Mucosa of stomach (tissue), 1 donor: ENCODE measurements around the gene HADHB.
A peak's percentile ranks its signal among the peaks of the same experiment; 100 is the strongest.

Experiments
- H3K27me3 ChIP-seq: one replicate; pipeline ENCODE4 v1.7.0; 2013; ENCODE audit warnings: mild to moderate bottlenecking, low read length; ENCODE audit not compliant: control insufficient read depth, insufficient read depth
- H3K36me3 ChIP-seq: one replicate; pipeline ENCODE4 v1.7.0; 2013; ENCODE audit warnings: low read length; ENCODE audit not compliant: control insufficient read depth, insufficient read depth
- H3K4me1 ChIP-seq: one replicate; pipeline ENCODE4 v1.7.0; 2013; ENCODE audit warnings: mild to moderate bottlenecking, low read length; ENCODE audit not compliant: control insufficient read depth, insufficient read depth
- H3K4me3 ChIP-seq: one replicate; pipeline ENCODE4 v1.7.0; 2013; ENCODE audit warnings: low read length
- H3K9ac ChIP-seq: one replicate; pipeline ENCODE4 v1.7.0; 2013; ENCODE audit warnings: mild to moderate bottlenecking, low read length, moderate library complexity
- H3K9me3 ChIP-seq: one replicate; pipeline ENCODE4 v1.7.0; 2013; ENCODE audit warnings: mild to moderate bottlenecking, low read length, moderate library complexity; ENCODE audit not compliant: control insufficient read depth
- donor health status: Pancreatic carcinoma.

The HADHB gene

GRCh38 chr2:26223018-26223417 is 21.7 kb upstream of the HADHB start:
- Histone ChIP-seq H3K27me3 (no peaks in the 10 kb centered on the region), H3K9ac (no peak overlapping the region), H3K4me1 (peaks cover 4% of the 10 kb centered on the region), H3K36me3 (no peaks in the 10 kb centered on the region), H3K9me3 (no peaks in the 10 kb centered on the region), H3K4me3 (no peak overlapping the region)

- Histone ChIP-seq H3K9ac (no peak overlapping the region), H3K9me3 (no peaks in the 10 kb centered on the region), H3K4me1 (peaks cover 4% of the 10 kb centered on the region), H3K36me3 (no peaks in the 10 kb centered on the region), H3K27me3 (no peaks in the 10 kb centered on the region), H3K4me3 (no peak overlapping the region)
Measured at GRCh38 chr2:26224095-26224494, 20.6 kb upstream of the HADHB start.

GRCh38 chr2:26229595-26229994 is 15.1 kb upstream of the HADHB start:
- Histone ChIP-seq H3K36me3 (peaks cover 5% of the 10 kb centered on the region), H3K4me3 (no peak overlapping the region), H3K9me3 (no peaks in the 10 kb centered on the region), H3K4me1 (peaks cover 2% of the 10 kb centered on the region), H3K9ac (no peak overlapping the region), H3K27me3 (no peaks in the 10 kb centered on the region)

- Histone ChIP-seq H3K36me3 (peaks cover 5% of the 10 kb centered on the region), H3K27me3 (no peaks in the 10 kb centered on the region), H3K9me3 (no peaks in the 10 kb centered on the region), H3K4me3 (no peak overlapping the region), H3K9ac (no peak overlapping the region), H3K4me1 (no peaks in the 10 kb centered on the region)
Measured at GRCh38 chr2:26230806-26231205, 13.9 kb upstream of the HADHB start.

GRCh38 chr2:26235089-26235488 is 9.7 kb upstream of the HADHB start:
- peaks cover 2% of the 10 kb centered on the region for H3K36me3 ChIP-seq
- H3K4me1 ChIP-seq = peaks cover 9% of the 10 kb centered on the region
- H3K9me3 ChIP-seq = no peaks in the 10 kb centered on the region
- H3K4me3 ChIP-seq = no peak overlapping the region
- no peaks in the 10 kb centered on the region for H3K27me3 ChIP-seq
- no peak overlapping the region for H3K9ac ChIP-seq

- no peaks in the 10 kb centered on the region for H3K9me3 ChIP-seq
- H3K4me3 ChIP-seq = no peak overlapping the region
- H3K36me3 ChIP-seq = no peaks in the 10 kb centered on the region
- no peak overlapping the region for H3K9ac ChIP-seq
- no peaks in the 10 kb centered on the region for H3K27me3 ChIP-seq
- peaks cover 20% of the 10 kb centered on the region for H3K4me1 ChIP-seq
Measured at GRCh38 chr2:26237868-26238267, 6.9 kb upstream of the HADHB start.

GRCh38 chr2:26238311-26238958 is 6.3 kb upstream of the HADHB start:
- Histone ChIP-seq H3K36me3 (no peaks in the 10 kb centered on the region), H3K9ac (no peak overlapping the region), H3K9me3 (no peaks in the 10 kb centered on the region), H3K27me3 (no peaks in the 10 kb centered on the region), H3K4me3 (no peak overlapping the region), H3K4me1 (peaks cover 20% of the 10 kb centered on the region)

GRCh38 chr2:26241928-26242436 is 2.8 kb upstream of the HADHB start:
- H3K9me3 ChIP-seq = no peaks in the 10 kb centered on the region
- H3K9ac ChIP-seq = no peak overlapping the region
- H3K4me3 ChIP-seq = no peak overlapping the region
- no peaks in the 10 kb centered on the region for H3K27me3 ChIP-seq
- H3K36me3 ChIP-seq = no peaks in the 10 kb centered on the region
- H3K4me1 ChIP-seq = peaks cover 34% of the 10 kb centered on the region

- peak overlapping the region; percentile 88 for H3K9ac ChIP-seq
- peak overlapping the region; percentile 91 for H3K4me3 ChIP-seq
- H3K27me3 ChIP-seq = no peaks in the 10 kb centered on the region
- no peaks in the 10 kb centered on the region for H3K36me3 ChIP-seq
- peaks cover 34% of the 10 kb centered on the region for H3K4me1 ChIP-seq
- H3K9me3 ChIP-seq = no peaks in the 10 kb centered on the region
Measured at GRCh38 chr2:26243470-26244308, 1.1 kb upstream of the HADHB start.

GRCh38 chr2:26245231-26245732 is 543 bp downstream of the HADHB start:
- Histone ChIP-seq H3K27me3 (no peaks in the 10 kb centered on the region), H3K9ac (peak overlapping the region; percentile 88), H3K4me3 (peak overlapping the region; percentile 91), H3K4me1 (peaks cover 23% of the 10 kb centered on the region), H3K9me3 (no peaks in the 10 kb centered on the region), H3K36me3 (no peaks in the 10 kb centered on the region)

- peak overlapping the region; percentile 88 for H3K9ac ChIP-seq
- no peaks in the 10 kb centered on the region for H3K27me3 ChIP-seq
- H3K4me1 ChIP-seq = peaks cover 18% of the 10 kb centered on the region
Measured at GRCh38 chr2:26245810-26246209, 1.1 kb downstream of the HADHB start.

GRCh38 chr2:26246818-26247217 is 2.1 kb downstream of the HADHB start:
- H3K4me1 ChIP-seq = peaks cover 14% of the 10 kb centered on the region

More at GRCh38 chr2:26245810-26246209, 1.1 kb downstream of the HADHB start:
- no peaks in the 10 kb centered on the region for H3K9me3 ChIP-seq
- H3K4me3 ChIP-seq = peak overlapping the region; percentile 91
- H3K36me3 ChIP-seq = no peaks in the 10 kb centered on the region

More at GRCh38 chr2:26246818-26247217, 2.1 kb downstream of the HADHB start:
- no peak overlapping the region for H3K4me3 ChIP-seq
- no peaks in the 10 kb centered on the region for H3K9me3 ChIP-seq
- no peaks in the 10 kb centered on the region for H3K36me3 ChIP-seq
- no peak overlapping the region for H3K9ac ChIP-seq
- no peaks in the 10 kb centered on the region for H3K27me3 ChIP-seq
